GM19467 (cell line): ENCODE measurements around the gene CCDC59.

ENCODE experiments used
- ATAC-seq: cut with Tn5 transposase; IDR thresholded peaks from one replicate; pipeline ENCODE4 v1.9.1; 2021; ENCODE audit warnings: mild to moderate bottlenecking, moderate library complexity; ENCODE audit not compliant: unreplicated experiment

Gene CCDC59

DNA sequence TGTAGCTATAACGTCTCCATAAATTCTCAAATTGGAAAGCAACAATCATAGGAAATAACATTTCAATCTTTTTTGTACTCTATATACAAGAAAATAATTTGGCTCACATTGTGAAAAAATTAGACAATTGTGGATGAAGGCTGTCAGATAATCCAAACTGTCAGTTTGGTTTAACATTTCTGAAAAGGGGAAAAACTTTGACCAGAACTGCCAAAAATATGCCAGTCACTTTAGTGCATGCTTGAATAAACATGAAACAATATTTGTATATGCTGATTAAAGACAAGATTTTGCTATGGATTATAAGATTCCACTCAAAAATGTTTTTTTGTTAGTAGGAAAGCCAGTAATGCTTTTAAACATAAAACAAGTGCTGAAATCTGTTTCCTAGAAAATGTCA is 38.9 kb downstream of the CCDC59 start:
- no peak for ATAC-seq

GRCh38 chr12:82314406-82314892 is 43.7 kb downstream of the CCDC59 start:
- ATAC-seq = no peak
